HS-27A (cell line): ENCODE data around the gene AHRR.
"Not testable (repeated sequence)": the region's sequence is repeated elsewhere in the genome, so short reads cannot be mapped to it uniquely, and the experiment has no call there.

ENCODE experiments used
- DNase-seq: peaks from one replicate; pipeline ENCODE4 v3.0.0-alpha.2; 2012; ENCODE audit warnings: low read depth, missing footprints

Gene AHRR

DNA sequence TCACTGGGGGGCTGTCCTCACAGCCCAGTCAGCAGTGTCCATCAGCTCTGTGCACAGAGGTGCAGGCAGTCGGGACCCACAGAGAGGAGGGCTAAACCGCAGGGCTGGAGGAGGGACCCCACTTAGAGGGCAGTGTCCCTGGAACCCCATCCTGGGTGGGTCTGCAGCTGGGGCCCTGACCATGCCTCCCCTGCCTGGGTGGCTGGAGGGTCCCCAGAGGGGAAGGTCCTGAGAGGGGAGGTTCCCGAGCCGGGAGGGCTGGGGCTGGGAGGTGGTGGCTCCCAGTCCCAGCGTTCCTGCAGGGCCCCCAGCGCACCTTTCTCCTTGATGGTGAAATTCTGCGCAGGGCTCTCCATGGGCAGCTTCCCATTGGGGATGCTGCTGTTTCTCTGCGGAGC is 154.2 kb downstream of the AHRR start:
- DNase-seq = no peak

DNA sequence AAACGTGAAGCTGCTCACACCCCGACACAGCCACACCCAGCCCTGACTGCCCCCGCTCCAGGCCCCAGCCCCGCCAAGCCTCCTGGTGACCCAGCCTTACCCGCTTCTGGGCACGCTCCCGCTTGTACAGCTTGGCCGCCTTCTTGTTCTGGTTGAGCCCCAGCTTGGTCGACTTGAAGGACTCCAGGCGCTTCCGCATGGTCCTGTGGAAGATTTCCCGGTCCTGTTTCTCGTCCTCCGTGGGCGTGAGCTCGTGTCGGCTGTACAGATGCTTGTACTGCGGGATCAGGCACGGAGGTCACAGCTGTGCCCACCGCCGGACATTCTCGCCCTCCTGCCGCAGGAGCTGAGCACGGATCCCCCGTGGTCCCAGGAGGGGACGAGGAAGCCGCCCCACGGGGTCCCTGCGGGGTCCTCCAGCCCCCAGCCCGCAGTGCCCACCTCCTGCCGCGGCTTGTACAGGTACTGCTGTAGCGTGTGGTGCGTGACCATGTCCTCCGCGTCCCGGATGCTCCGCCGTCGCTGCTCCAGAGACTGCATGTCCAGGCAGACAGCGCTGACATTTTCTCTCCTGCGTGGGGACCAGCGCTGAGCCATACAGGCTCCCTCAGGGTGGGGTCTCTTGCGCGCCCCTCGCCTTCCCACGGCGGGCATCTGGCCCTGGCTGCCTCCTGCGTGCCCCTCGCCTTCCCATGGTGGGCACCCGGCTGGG is 154.7 kb downstream of the AHRR start:
- no peak for DNase-seq

DNA sequence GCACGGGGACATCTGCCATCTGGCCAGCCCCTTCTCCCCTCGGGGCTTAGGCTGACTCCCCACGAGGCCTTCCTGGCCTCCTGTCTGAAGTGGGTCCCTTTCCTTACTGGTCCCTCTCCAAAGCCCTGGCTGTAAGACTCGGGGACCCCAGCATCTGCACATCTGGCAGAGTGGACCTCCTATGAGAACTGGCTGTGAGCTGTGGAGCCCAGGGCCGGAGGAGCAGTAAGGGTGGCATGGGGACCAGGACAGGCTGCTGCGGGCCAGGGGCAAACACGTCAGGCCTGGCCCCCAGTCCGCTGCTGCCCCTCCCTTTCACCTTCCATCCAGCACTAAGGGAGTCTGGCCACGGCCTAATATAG is 155.3 kb downstream of the AHRR start:
- no peak for DNase-seq

DNA sequence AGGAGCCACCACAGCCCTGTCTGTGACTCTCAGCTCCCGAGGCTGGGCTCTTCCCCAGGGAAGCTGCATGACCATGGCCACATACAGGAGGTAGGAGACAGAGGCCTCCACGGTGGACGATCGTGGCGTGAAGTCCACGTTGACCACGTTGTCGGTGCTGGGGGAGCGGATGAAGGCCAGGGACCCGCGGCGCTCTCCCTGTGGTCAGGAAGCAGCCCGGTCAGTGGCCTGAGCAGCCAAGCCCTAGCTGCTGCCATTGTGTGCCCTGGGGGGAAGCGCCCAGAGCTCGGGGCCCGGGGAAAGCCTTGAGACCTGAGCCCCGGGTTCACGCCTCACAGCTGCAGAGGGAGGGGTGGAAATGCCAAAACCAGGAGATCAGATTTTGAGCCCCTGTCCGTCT is 155.7 kb downstream of the AHRR start:
- no peak for DNase-seq

DNA sequence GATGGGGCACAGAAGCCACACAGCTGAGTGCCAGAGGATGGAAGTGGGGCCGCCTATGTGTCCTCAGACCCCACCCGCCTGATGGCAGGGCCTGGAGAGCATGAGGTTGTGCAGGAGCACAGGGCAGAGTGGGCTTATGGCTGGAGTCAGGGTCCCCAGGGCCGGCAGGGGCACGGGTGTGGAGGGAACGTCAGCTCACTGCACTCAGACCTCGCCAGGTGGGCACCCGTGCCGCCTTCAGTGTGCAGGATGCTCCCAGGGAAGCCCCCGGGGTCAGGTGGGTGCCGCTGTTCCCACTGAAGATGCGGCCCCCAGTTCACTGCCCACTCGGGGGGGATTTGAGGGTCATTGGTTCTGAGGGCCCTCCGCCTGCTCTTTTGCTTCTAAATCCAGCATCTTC is 156.4 kb downstream of the AHRR start:
- no peak for DNase-seq

DNA sequence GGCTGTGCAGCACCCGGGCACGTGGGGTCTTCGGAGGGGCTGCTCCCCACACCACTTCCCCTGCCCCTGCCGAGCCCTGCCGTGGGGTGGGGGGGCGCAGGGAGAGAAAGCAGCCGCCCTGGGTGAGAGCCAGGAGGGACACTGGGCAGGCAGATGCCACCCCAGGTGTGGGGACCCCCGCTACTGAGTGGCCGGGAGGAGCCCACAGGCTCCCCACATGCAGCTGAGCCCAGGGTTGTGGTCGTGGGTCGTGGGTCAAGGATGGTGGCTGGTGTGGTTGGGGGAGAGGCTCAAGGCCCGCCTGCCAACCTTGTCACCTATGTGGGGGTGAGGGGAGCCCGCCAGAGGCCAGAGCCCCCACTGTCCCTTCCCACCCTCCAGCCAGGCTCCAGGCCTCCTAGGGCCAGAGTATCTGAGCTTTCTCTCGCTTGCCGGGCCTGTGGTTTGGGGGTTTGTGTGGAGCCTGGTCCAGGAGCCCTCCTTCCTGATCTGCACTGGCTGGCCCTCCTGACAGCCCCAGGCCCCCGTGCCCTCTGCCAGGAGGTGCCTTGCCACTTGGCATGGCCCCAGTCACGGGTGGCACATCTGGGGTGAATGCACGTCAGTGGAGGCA is 157.0 kb downstream of the AHRR start:
- no peak for DNase-seq

DNA sequence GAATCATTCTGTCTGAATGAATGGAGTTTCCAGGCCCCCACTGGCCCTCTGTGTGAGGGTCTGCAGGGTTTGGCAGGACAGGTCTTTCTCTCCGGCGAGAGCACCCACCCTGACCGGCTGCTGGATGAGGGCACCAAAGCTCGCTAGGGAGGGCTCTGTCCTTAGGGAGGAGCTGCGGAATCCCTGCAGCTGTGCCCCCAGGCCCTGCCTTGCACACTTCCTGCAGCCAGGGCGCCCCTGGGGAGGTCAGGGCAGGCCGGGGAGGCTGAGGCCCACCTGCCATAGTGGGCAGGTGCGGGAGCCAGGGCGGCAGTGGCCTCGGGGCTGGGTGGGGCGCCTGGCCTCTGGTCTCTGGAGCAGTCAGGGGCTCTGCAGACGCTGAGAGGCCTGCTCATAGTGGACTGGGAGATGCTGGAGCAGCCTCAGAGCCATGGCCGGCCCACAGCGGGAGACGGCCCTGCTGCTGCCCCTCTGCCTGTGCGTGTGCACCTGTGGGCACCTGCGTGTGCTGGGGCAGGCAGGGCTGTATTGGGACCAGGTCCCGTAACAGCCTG is 157.5 kb downstream of the AHRR start:
- no peak for DNase-seq

DNA sequence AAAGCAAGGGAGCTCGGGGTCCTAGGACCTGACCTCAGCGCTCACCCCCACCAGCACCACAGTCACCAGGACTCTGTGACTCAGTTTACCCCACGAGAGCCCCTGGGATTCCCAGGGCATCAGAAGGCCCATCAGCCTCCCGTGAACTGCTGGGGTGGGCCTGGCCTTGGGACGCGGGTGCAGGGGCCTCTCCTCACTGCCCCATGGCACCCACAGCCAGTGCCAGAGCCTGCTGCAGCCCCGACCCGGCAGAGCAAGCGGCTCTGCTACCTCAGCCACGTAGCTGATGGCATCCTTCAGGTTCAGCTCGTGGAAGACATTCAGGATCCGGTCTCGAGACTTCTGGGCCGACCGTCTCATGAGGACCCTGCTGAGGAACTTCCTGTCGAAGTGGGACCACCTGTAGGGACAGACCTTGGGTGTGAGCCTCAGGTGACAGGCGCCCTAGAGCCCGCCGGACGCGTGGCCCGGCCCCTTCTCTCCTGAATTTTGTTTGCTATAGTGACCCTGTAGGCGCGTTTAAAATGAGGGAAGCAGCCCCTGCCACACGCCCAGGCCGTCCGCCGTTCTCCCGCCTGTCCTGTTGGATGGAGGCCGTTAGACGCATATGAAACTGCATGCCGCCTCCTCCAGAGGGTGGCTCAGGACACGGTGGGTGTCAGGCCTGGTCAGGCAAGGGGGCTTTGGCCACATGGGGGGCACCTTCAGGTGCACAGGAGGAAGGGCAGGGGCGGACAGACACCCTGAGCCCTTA is 158.2 kb downstream of the AHRR start:
- no peak for DNase-seq

DNA sequence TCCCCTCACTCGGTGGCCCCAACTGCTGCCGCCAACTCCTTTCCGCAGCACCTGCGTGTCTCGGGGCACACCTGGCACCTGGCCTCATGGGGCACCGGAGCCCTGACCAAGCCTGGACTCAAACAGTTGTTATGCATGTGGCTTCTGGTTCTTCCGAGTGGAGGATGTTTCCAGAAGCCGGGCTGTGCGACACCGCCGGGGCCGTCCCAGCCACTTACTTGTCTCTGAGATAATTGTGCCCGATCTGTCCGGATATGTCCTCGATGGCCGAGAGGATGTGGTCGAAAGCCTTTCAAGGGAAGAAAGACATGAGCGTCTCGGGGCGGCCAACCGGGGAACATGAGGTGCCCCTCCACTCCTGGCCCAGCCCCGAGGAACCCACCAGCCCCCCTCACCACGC is 159.8 kb downstream of the AHRR start:
- no peak for DNase-seq

DNA sequence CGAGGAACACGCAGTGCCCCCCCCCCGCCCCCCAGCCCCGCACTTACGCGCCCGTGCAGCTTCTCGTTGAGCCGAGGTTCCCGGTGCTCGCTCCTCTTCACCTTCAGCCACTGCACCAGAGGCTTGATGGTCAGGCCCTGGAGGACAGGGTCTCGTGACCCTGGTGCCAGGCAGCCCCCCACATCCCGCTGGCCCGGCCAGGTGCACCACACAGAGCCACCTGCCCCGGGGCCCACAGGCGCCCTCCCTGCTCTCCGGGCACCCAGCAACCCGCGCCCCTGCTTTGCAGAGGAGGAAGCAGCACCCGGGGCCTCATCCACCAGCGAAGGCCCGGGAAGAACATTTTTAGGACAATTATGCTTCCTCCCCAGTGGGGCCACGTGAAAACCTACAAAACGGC is 160.5 kb downstream of the AHRR start:
- no peak for DNase-seq

DNA sequence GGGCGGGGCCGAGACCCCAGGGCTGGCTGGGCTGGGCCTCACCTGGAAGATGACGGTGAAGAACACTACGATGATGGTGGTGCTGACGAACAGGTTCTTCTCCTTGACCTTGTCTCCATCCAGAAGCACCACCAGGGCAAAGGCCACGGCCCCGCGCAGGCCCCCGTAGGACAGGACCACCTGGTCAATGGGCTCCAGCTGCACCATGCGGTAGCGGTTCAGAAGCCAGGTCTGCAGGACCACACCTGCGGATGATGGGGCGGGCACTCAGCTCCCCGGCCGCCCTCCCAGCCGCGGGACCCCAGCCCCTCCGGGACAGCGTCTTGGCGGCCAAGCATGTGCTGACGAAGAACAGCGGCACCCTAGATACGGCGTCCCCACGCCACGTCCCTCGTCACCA is 161.0 kb downstream of the AHRR start:
- no peak for DNase-seq

DNA sequence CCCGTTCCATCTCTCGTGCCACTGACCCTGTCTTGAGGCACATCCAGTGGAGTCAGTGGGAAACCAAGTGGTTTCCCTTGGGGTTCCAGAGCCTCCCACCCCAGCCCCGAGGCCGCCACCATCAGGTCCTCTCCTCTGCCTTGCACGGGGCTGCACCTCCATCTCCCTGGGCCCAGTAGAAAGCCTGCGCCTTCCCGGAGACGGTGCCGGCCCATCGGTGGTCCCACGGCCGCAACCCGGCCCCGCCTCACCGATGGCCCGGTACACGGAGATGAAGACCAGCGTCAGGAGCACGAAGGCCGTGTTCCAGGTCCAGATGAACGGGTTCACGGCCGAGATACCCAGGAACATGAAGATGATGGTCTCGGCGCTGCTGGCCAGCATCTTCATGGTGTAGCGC is 161.5 kb downstream of the AHRR start:
- DNase-seq = no peak

DNA sequence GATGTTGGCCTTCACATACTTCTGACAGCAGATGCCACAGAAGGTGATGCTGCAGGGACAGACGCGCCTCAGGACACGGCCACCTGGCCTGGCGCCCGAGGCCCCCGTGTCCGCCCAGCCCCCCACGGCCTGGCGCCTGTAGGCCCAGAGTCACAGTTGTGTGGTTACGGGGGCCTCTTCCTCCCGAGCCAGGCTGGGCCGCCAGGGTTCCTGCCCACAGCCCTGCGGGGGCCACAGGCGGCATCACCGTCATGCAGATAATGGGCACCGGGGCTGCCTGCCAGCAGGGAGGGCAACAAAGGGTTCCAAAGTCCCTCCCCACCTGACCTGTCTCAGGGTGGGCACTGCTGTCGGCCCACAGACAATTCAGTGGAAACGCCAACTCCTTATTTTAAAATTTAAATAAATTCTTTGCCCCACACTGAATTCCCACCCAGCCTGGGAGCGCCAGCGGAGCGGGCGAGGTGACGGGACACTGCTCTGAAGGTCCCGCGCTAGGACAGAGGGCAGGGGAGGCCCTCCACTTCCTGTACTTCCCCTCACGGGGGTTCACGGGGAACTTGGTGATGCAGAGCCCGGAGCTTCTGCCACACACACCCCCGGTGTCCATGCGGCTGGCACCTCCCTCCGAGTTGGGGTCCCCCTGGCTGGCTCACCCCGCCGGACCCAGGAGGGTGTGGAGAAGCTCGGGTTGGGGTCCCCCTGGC is 162.1 kb downstream of the AHRR start:
- no peak for DNase-seq

DNA sequence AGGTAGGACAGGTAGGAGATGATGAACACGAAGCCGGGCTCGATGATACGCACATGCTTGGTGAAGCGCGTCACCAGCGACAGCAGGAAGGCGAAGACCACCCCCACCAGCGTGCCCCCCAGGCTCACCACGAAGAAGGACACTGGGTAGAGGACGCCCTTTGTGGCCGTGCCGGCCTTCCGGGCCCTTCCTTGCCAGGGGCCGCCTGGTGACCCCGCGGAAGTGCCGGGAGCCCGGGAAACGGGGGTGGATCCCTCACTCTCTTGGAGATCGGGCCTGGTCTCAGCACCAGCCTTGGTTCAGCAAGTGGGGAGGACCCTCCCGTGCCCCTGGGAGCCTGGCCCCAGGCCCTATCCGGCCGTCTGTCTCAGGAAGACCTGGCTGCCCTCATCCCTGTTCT is 163.0 kb downstream of the AHRR start:
- no peak for DNase-seq

DNA sequence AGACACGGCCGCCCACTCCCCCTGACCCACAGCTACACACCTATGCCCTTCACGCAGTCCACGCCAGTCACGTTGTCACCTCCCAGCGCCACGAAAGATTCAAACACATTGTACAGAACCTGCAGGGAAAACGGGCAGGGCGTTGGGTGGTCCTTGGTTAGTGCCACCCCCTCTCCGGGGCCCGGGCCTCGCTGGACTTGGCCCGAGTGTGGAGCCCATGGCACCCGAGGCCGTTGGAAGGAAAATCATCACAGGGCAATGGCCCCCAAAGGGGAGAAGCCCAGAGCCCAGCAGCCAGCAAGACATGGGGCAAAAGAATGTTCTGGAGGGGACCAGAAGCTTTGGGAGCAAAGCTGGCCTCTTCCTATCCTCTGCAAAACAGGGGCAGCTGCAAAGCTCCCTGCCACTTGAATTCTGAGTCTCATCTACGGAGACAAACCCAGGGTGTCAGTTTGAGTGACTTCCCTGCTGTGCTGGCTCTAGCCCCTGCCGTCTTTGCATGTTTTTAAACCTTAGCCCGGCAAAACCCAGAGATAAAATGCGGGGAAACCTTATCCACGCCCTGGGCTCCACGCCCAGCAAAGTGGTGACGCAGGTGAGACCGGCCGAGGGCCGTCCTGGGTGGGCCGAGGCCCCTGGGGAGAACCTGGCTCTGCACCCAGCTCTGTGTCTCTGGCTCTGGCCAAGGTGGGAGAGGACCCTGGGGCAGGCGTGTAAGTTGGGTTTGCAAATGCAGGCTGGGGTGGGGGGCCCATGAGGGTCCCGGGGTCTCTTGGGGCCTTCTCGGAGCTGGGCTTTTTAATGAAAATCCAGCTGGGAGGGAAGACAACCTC is 163.8 kb downstream of the AHRR start:
- no peak for DNase-seq

DNA sequence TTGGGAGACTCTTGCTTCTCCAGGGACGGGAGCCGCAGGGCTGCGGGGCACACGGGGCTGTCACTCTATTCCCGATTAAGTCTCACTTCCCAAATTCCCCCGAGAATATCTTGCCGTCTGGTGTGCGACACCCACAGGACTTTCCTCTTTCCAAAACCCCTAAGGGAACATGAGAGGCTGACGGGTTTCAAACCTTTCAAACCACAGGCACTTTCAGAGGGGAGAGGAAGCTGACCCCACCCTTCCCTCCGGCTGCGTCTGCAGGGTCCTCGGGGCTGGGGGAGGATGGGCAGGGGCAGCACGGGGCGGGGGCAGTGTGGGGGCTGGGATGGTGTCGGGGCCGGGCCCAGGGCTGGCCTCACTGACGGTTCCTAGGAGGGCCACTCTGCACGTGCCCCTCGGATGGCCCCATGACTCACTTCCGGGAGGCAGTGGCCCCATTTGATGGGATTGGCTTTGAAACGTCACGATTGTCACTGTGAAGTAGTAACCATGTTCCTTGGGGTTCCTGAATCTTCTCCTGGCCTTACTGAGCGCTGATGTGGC is 164.5 kb downstream of the AHRR start:
- no peak for DNase-seq

DNA sequence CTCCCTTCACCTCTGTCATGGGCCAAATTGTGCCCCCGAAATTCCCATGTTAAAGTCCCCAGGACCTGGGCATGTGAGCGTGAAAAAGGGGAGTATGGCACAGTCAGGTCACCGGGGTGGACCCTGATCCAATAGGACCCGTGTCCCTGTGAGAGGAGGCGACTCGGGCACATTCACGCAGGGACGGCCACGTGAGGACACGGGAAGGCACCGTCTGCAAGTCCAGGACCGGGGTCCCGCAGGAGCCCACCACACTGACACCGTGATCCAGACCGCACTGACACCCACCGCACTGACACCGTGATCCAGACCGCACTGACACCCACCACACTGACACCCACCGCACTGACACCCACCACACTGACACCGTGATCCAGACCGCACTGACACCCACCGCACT is 165.1 kb downstream of the AHRR start:
- DNase-seq = not testable (repeated sequence)
